Calu3 (cell line): ENCODE results near the gene AMFR. TPM values are rescaled to one million over a fixed set of nuclear protein-coding genes. Genes with fewer than 3 reads are reported as not detected.

ENCODE experiments used
- BruUV-seq: library from RNA; stranded (reverse); fragments of 400-500 nt; replicated peaks from 2 replicates; lab custom pipeline; 2021; lab: Mats Ljungman, UMichigan
- CTCF ChIA-PET: fragments of 300-600 bp; sonication (Branson Sonifier 250); formaldehyde crosslinking; loops from one replicate; lab custom pipeline; 2022; ENCODE audit warnings: antibody characterized with exemption; lab: Charles Lee
- DNase-seq: peaks from one replicate; pipeline ENCODE4 v3.0.0; 2022
- H3K27ac Mint-ChIP-seq: one replicate; pipeline ENCODE4 v1.8.0; 2022; ENCODE audit warnings: mixed read lengths; ENCODE audit not compliant: unreplicated experiment
- H3K27me3 Mint-ChIP-seq: one replicate; pipeline ENCODE4 v1.8.0; 2022; ENCODE audit warnings: mixed read lengths; ENCODE audit not compliant: unreplicated experiment
- H3K36me3 Mint-ChIP-seq: one replicate; pipeline ENCODE4 v1.8.0; 2022; ENCODE audit warnings: mild to moderate bottlenecking, moderate library complexity, mixed read lengths; ENCODE audit not compliant: insufficient read depth, unreplicated experiment
- H3K4me1 Mint-ChIP-seq: one replicate; pipeline ENCODE4 v1.8.0; 2022; ENCODE audit warnings: mild to moderate bottlenecking, low read depth, mixed read lengths; ENCODE audit not compliant: unreplicated experiment
- H3K4me3 Mint-ChIP-seq: one replicate; pipeline ENCODE4 v1.8.0; 2022; ENCODE audit warnings: mild to moderate bottlenecking, low read depth, moderate library complexity, mixed read lengths; ENCODE audit not compliant: unreplicated experiment
- H3K9me3 Mint-ChIP-seq: one replicate; pipeline ENCODE4 v1.8.0; 2022; ENCODE audit warnings: low read depth, mixed read lengths; ENCODE audit not compliant: unreplicated experiment
- CTCF ChIP-seq: fragments of 200-600 bp; IDR thresholded peaks from one replicate; pipeline ENCODE4 v1.8.0; 2022; ENCODE audit warnings: antibody characterized with exemption; ENCODE audit not compliant: unreplicated experiment
- intact Hi-C: fragments of 100-400 bp; cut with micrococcal nuclease; formaldehyde crosslinking; loops from one replicate; pipeline ENCODE4 v1.10.0; 2022; ENCODE audit not compliant: unreplicated experiment
- total RNA-seq: library from RNA; stranded (reverse); gene quantifications from 2 replicates; pipeline ENCODE4 v1.2.3, GENCODE V29; 2022

Gene AMFR
- total RNA-seq, 1 experiment from 2014 or later, result 116 TPM

GRCh38 chr16:56355221-56355620, 70.1 kb downstream of the AMFR start:
- intact Hi-C loops, result no loop called here
- H3K36me3 Mint-ChIP-seq, result peaks cover 16% of the 10 kb centered on the region
- CTCF ChIA-PET, result interaction anchor here (0.6 kb wide), 1 partner anchor 237 kb away, joined by 3 read pairs; no protein-coding TSS in a partner anchor
- peaks cover 11% of the 10 kb centered on the region for H3K4me1 Mint-ChIP-seq
- H3K4me3 Mint-ChIP-seq, result no peak overlapping the region
- TF ChIP-seq CTCF, result no peak
- DNase-seq, result no peak
- H3K27ac Mint-ChIP-seq, result no peak overlapping the region
- H3K9me3 Mint-ChIP-seq, result no peaks in the 10 kb centered on the region
- no TSS peak for BruUV-seq
- peaks cover 25% of the 10 kb centered on the region for H3K27me3 Mint-ChIP-seq

DNA sequence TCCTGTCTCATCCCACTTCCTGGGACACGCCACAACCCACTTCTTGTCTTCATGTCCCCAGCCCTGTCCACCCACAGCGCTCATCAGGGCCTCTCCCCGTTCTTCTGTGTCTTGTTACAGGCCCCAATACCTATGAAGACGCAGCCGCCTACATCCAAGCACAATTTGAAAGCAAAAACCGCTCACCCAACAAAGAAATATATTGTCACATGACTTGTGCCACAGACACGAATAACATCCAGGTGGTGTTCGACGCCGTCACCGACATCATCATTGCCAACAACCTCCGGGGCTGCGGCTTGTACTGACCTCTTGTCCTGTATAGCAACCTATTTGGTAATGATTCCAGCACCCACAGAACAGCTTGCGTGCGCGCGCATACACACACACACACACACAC, 70.6 kb downstream of the AMFR start:
- no peak overlapping the region for H3K27ac Mint-ChIP-seq
- no TSS peak for BruUV-seq
- H3K27me3 Mint-ChIP-seq, result peaks cover 30% of the 10 kb centered on the region
- no peak for TF ChIP-seq CTCF
- DNase-seq, result no peak
- peaks cover 11% of the 10 kb centered on the region for H3K4me1 Mint-ChIP-seq
- no peak overlapping the region for H3K4me3 Mint-ChIP-seq
- intact Hi-C loops, result no loop called here
- H3K36me3 Mint-ChIP-seq, result peaks cover 15% of the 10 kb centered on the region
- no peaks in the 10 kb centered on the region for H3K9me3 Mint-ChIP-seq
- CTCF ChIA-PET, result interaction anchor here (0.6 kb wide), 1 partner anchor 237 kb away, joined by 3 read pairs; no protein-coding TSS in a partner anchor

- intact Hi-C loops, result no loop called here
- no TSS peak for BruUV-seq
- Mint-ChIP-seq H3K4me3 (no peak overlapping the region), H3K4me1 (peaks cover 11% of the 10 kb centered on the region), H3K9me3 (no peaks in the 10 kb centered on the region), H3K36me3 (peaks cover 20% of the 10 kb centered on the region), H3K27ac (no peak overlapping the region), H3K27me3 (peaks cover 37% of the 10 kb centered on the region)
- no peak for TF ChIP-seq CTCF
- DNase-seq, result no peak
- CTCF ChIA-PET, result no interaction called here
These were observed 71.3 kb downstream of the AMFR start for GRCh38 chr16:56354016-56354415.

GRCh38 chr16:56353054-56353921, 72.1 kb downstream of the AMFR start:
- intact Hi-C loops, result no loop called here
- no TSS peak for BruUV-seq
- no peak for TF ChIP-seq CTCF
- CTCF ChIA-PET, result interaction anchor here (0.6 kb wide), 1 partner anchor 29 kb away, joined by 7 read pairs; no protein-coding TSS in a partner anchor
- Mint-ChIP-seq H3K27ac (no peak overlapping the region), H3K36me3 (peaks cover 20% of the 10 kb centered on the region), H3K27me3 (peaks cover 44% of the 10 kb centered on the region), H3K9me3 (no peaks in the 10 kb centered on the region), H3K4me3 (no peak overlapping the region), H3K4me1 (peaks cover 11% of the 10 kb centered on the region)
- DNase-seq, result no peak
